ENCODE results near the gene TDP1.

TDP1 gene

DNA sequence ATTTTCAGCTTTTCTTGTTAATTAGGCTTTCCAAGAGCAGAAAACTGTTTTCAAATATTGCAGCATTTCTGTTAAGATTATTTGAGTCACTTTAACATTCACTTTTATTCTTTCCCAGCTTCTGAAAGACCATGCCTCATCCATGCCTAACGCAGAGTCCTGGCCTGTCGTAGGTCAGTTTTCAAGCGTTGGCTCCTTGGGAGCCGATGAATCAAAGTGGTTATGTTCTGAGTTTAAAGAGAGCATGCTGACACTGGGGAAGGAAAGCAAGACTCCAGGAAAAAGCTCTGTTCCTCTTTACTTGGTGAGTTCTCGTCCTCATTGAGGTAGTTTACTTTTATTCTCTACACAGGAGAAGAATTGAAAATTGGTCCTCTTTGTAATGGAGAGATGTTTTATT lies 33.1 kb downstream of the TDP1 start:
- no peak for DNase-seq (ENCODE audit: low read depth in 1 of 2, low spot score in 1 of 2)
- H3K27me3 ChIP-seq (ENCODE audit: insufficient read depth, poor library complexity, severe bottlenecking) = no peaks in the 10 kb centered on the region
- H3K27ac ChIP-seq (replicated peaks) = no peak overlapping the region
- no peak overlapping the region for H3K4me3 ChIP-seq (replicated peaks; ENCODE audit: insufficient read depth, low read length)
- TF ChIP-seq GABPA (IDR thresholded peaks at IDR 0.05; ENCODE audit: low read depth) = no peak
- TF ChIP-seq, protein P1, sequence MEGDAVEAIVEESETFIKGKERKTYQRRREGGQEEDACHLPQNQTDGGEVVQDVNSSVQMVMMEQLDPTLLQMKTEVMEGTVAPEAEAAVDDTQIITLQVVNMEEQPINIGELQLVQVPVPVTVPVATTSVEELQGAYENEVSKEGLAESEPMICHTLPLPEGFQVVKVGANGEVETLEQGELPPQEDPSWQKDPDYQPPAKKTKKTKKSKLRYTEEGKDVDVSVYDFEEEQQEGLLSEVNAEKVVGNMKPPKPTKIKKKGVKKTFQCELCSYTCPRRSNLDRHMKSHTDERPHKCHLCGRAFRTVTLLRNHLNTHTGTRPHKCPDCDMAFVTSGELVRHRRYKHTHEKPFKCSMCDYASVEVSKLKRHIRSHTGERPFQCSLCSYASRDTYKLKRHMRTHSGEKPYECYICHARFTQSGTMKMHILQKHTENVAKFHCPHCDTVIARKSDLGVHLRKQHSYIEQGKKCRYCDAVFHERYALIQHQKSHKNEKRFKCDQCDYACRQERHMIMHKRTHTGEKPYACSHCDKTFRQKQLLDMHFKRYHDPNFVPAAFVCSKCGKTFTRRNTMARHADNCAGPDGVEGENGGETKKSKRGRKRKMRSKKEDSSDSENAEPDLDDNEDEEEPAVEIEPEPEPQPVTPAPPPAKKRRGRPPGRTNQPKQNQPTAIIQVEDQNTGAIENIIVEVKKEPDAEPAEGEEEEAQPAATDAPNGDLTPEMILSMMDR (IDR thresholded peaks at IDR 0.05; ENCODE audit: insufficient read depth, low read length) = no peak

DNA sequence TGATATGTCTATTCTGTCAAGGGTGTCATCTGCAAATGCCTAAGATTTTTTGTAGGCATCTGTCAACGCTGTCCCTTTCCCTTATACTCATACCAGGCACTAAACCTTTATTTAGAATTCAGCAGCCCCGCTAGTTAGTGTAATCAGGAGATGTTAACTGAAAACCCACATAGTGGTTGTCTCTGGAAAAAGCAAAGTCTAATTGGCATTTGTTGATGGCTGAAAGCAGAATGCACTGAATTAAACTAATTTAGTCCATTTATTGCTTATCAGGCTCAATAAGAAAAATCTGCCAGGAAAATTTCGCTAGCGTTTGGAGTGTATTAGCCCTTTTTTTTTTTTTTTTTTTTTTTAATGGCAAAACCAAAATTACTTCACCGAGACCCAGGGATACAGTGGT lies 34.5 kb downstream of the TDP1 start:
- TF ChIP-seq, protein P2, sequence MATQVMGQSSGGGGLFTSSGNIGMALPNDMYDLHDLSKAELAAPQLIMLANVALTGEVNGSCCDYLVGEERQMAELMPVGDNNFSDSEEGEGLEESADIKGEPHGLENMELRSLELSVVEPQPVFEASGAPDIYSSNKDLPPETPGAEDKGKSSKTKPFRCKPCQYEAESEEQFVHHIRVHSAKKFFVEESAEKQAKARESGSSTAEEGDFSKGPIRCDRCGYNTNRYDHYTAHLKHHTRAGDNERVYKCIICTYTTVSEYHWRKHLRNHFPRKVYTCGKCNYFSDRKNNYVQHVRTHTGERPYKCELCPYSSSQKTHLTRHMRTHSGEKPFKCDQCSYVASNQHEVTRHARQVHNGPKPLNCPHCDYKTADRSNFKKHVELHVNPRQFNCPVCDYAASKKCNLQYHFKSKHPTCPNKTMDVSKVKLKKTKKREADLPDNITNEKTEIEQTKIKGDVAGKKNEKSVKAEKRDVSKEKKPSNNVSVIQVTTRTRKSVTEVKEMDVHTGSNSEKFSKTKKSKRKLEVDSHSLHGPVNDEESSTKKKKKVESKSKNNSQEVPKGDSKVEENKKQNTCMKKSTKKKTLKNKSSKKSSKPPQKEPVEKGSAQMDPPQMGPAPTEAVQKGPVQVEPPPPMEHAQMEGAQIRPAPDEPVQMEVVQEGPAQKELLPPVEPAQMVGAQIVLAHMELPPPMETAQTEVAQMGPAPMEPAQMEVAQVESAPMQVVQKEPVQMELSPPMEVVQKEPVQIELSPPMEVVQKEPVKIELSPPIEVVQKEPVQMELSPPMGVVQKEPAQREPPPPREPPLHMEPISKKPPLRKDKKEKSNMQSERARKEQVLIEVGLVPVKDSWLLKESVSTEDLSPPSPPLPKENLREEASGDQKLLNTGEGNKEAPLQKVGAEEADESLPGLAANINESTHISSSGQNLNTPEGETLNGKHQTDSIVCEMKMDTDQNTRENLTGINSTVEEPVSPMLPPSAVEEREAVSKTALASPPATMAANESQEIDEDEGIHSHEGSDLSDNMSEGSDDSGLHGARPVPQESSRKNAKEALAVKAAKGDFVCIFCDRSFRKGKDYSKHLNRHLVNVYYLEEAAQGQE (IDR thresholded peaks at IDR 0.05; ENCODE audit: insufficient replicate concordance, low read depth) = no peak
- no peak for TF ChIP-seq GABPA (IDR thresholded peaks at IDR 0.05; ENCODE audit: low read depth)
- TF ChIP-seq POLR2AphosphoS5 (IDR thresholded peaks at IDR 0.05; ENCODE audit: low read depth) = no peak
- TF ChIP-seq, protein P1 (IDR thresholded peaks at IDR 0.05; ENCODE audit: insufficient read depth, low read length) = no peak
- no peak for TF ChIP-seq SPI1 (IDR thresholded peaks at IDR 0.05; ENCODE audit: borderline replicate concordance, low read depth)
- Histone ChIP-seq H3K4me3 (replicated peaks; ENCODE audit: insufficient read depth, low read length) (no peak overlapping the region), H3K27ac (replicated peaks) (no peak overlapping the region), H3K27me3 (ENCODE audit: insufficient read depth, poor library complexity, severe bottlenecking) (no peaks in the 10 kb centered on the region)
- DNase-seq (ENCODE audit: low read depth in 1 of 2, low spot score in 1 of 2) = no peak

DNA sequence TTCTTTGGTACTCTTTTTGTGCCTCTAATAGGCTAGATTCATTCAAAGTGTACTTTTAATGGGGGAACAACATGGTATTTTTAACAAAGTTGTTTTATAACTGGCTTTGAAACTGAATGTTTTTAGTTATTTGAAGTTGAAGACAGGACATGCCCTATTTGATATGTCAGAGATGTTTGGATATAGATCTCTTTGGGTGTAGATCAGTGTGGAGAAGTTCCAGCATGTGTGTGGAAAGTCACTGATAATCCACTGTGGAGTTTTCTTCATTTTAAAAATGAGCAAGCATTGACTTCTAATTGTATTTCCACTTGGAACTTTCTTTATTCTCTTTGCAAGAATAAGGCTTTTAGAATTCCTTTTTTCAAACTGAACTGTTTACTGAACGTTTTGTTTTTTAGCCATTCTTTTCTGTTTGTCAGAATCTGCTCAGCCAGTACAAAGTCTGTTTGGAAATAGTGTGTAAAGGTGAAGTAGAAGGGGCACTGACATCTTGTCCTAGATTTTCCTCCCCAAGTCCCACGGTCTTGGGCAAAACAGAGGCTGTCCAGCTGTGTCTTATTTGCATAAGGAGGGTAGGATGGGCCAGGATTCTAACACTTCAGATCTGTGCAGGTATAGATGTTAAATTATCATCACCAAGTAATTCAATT lies 35.0 kb downstream of the TDP1 start:
- H3K4me3 ChIP-seq (replicated peaks; ENCODE audit: insufficient read depth, low read length) = no peak overlapping the region
- no peak for DNase-seq (ENCODE audit: low read depth in 1 of 2, low spot score in 1 of 2)
- H3K27ac ChIP-seq (replicated peaks) = no peak overlapping the region
- TF ChIP-seq POLR2AphosphoS5 (IDR thresholded peaks at IDR 0.05; ENCODE audit: low read depth) (no peak), SPI1 (IDR thresholded peaks at IDR 0.05; ENCODE audit: borderline replicate concordance, low read depth) (no peak), GABPA (IDR thresholded peaks at IDR 0.05; ENCODE audit: low read depth) (no peak)
- TF ChIP-seq, protein P1 (IDR thresholded peaks at IDR 0.05; ENCODE audit: insufficient read depth, low read length) = no peak
- TF ChIP-seq, protein P2 (IDR thresholded peaks at IDR 0.05; ENCODE audit: insufficient replicate concordance, low read depth) = no peak
- no peaks in the 10 kb centered on the region for H3K27me3 ChIP-seq (ENCODE audit: insufficient read depth, poor library complexity, severe bottlenecking)

DNA sequence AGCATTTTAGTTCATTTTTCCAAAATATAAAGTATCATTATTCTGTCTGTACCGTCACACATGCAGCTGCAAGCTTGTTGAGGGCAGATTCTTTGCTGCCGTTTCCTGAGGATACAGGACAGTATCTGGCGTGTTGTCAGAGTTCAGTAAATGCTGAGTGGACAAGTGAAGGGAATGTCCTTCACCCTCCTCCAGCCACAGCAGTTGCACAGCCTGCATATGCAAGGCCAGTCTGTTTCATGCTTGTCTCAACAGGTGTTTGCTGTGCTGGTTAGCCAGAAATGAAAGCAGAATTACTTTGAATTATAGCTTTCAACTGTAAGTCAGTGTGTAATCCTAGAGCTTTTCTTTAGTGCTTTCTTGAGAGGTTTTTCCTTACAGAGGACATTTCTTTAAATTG lies 36.5 kb downstream of the TDP1 start:
- Histone ChIP-seq H3K27me3 (ENCODE audit: insufficient read depth, poor library complexity, severe bottlenecking) (no peaks in the 10 kb centered on the region), H3K4me3 (replicated peaks; ENCODE audit: insufficient read depth, low read length) (no peak overlapping the region), H3K27ac (replicated peaks) (no peak overlapping the region)
- DNase-seq (ENCODE audit: low read depth in 1 of 2, low spot score in 1 of 2) = no peak
- TF ChIP-seq GABPA (IDR thresholded peaks at IDR 0.05; ENCODE audit: low read depth) (no peak), SPI1 (IDR thresholded peaks at IDR 0.05; ENCODE audit: borderline replicate concordance, low read depth) (no peak), POLR2AphosphoS5 (IDR thresholded peaks at IDR 0.05; ENCODE audit: low read depth) (no peak)
- TF ChIP-seq, protein P1 (IDR thresholded peaks at IDR 0.05; ENCODE audit: insufficient read depth, low read length) = no peak
- TF ChIP-seq, protein P2 (IDR thresholded peaks at IDR 0.05; ENCODE audit: insufficient replicate concordance, low read depth) = no peak

Data from HL-60 (cell line).